ENCODE measurements around the gene KLK15.
"Not testable (repeated sequence)": the region's sequence is repeated elsewhere in the genome, so short reads cannot be mapped to it uniquely, and the experiment has no call there.

Gene KLK15

GRCh38 chr19:50820549-50821247 lies 12.7 kb downstream of the KLK15 start:
- H3K36me3 Mint-ChIP-seq (ENCODE audit: low read depth): no peaks in the 10 kb centered on the region
- H3K4me1 Mint-ChIP-seq (ENCODE audit: low read depth): peaks cover 26% of the 10 kb centered on the region
- H3K27ac Mint-ChIP-seq: peak overlapping the region; percentile 4
- H3K27me3 Mint-ChIP-seq (ENCODE audit: low read depth): peaks cover 43% of the 10 kb centered on the region
- H3K4me3 Mint-ChIP-seq: peak overlapping the region; percentile 58
- no peaks in the 10 kb centered on the region for H3K9me3 Mint-ChIP-seq

GRCh38 chr19:50820086-50820485 lies 13.3 kb downstream of the KLK15 start:
- peak overlapping the region; percentile 58 for H3K4me3 Mint-ChIP-seq
- no peak overlapping the region for H3K27ac Mint-ChIP-seq
- peaks cover 43% of the 10 kb centered on the region for H3K27me3 Mint-ChIP-seq (ENCODE audit: low read depth)
- no peaks in the 10 kb centered on the region for H3K9me3 Mint-ChIP-seq
- no peaks in the 10 kb centered on the region for H3K36me3 Mint-ChIP-seq (ENCODE audit: low read depth)
- peaks cover 26% of the 10 kb centered on the region for H3K4me1 Mint-ChIP-seq (ENCODE audit: low read depth)

GRCh38 chr19:50819636-50820035 lies 13.7 kb downstream of the KLK15 start:
- Mint-ChIP-seq H3K27me3 (ENCODE audit: low read depth) (peaks cover 47% of the 10 kb centered on the region), H3K4me3 (peak overlapping the region; percentile 5), H3K9me3 (no peaks in the 10 kb centered on the region), H3K27ac (no peak overlapping the region), H3K36me3 (ENCODE audit: low read depth) (no peaks in the 10 kb centered on the region), H3K4me1 (ENCODE audit: low read depth) (peaks cover 26% of the 10 kb centered on the region)

DNA sequence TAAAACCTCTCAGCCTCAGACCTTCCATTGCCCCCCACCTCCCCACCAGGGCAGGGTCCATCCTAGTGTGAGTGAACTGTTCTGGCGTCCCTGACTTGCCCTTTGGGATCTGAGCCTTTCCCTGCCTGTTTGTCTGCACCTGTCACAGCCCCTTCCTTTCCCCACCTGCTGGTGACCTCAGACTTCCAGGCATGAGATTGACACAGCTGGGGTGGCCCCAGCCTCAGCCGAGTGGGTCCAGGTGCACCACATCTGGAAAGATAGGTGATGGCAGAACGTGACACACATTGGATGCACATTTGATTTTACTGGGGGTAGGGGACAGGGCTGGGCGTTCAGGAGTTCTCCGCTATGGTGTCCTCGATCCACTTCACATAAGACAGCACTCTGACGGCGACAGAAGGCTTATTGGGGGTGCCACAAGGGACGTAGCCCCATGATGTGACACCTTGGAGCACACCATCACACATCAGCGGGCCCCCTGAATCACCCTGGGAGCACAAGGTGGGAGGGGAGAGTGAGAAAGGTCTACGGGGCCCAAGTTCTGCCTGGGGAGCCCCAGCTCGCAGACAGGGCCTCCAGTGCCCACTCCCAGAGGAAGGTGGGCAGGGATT lies 14.4 kb downstream of the KLK15 start:
- Mint-ChIP-seq H3K4me3 (peak overlapping the region; percentile 84), H3K4me1 (ENCODE audit: low read depth) (peaks cover 26% of the 10 kb centered on the region), H3K9me3 (no peaks in the 10 kb centered on the region), H3K36me3 (ENCODE audit: low read depth) (no peaks in the 10 kb centered on the region), H3K27me3 (ENCODE audit: low read depth) (peaks cover 51% of the 10 kb centered on the region), H3K27ac (no peak overlapping the region)

GRCh38 chr19:50817941-50818858 lies 15.2 kb downstream of the KLK15 start:
- Mint-ChIP-seq H3K36me3 (ENCODE audit: low read depth) (no peaks in the 10 kb centered on the region), H3K4me1 (ENCODE audit: low read depth) (peaks cover 26% of the 10 kb centered on the region), H3K4me3 (peak overlapping the region; percentile 84), H3K9me3 (no peaks in the 10 kb centered on the region), H3K27me3 (ENCODE audit: low read depth) (peaks cover 51% of the 10 kb centered on the region), H3K27ac (no peak overlapping the region)

DNA sequence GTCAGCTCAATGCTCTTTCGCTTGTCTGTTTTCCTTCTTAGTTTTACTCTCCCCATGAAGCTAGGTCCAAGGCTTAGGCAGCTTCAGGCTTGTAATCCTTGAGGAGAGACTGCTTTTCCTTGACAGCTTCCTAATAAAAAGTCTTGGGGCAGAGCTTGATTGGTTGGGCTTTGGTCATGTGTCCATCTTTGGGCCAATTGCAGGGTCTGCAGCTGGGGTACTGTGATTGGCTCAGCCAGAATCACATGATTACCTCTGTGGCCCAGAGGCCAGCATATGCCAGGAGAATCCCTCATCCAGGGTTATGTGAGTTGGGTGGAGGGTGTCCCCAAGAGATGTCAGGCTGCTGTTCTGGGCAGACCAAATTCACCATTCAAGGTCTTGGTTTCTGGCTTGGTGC lies 17.9 kb downstream of the KLK15 start:
- H3K27me3 Mint-ChIP-seq (ENCODE audit: low read depth): peaks cover 35% of the 10 kb centered on the region
- no peaks in the 10 kb centered on the region for H3K9me3 Mint-ChIP-seq
- H3K27ac Mint-ChIP-seq: no peak overlapping the region
- no peak overlapping the region for H3K4me3 Mint-ChIP-seq
- H3K36me3 Mint-ChIP-seq (ENCODE audit: low read depth): no peaks in the 10 kb centered on the region
- H3K4me1 Mint-ChIP-seq (ENCODE audit: low read depth): peaks cover 19% of the 10 kb centered on the region

- no peaks in the 10 kb centered on the region for H3K9me3 Mint-ChIP-seq
- peaks cover 13% of the 10 kb centered on the region for H3K4me1 Mint-ChIP-seq (ENCODE audit: low read depth)
- no peak overlapping the region for H3K27ac Mint-ChIP-seq
These were observed 18.5 kb downstream of the KLK15 start for GRCh38 chr19:50814883-50815282.

GRCh38 chr19:50812474-50812873 lies 20.9 kb downstream of the KLK15 start:
- Mint-ChIP-seq H3K36me3 (ENCODE audit: low read depth) (no peaks in the 10 kb centered on the region), H3K27ac (no peak overlapping the region), H3K27me3 (ENCODE audit: low read depth) (peaks cover 19% of the 10 kb centered on the region), H3K4me3 (no peak overlapping the region), H3K4me1 (ENCODE audit: low read depth) (peaks cover 6% of the 10 kb centered on the region), H3K9me3 (no peaks in the 10 kb centered on the region)

More at GRCh38 chr19:50814883-50815282, 18.5 kb downstream of the KLK15 start:
- peaks cover 30% of the 10 kb centered on the region for H3K27me3 Mint-ChIP-seq (ENCODE audit: low read depth)
- H3K36me3 Mint-ChIP-seq (ENCODE audit: low read depth): no peaks in the 10 kb centered on the region
- H3K4me3 Mint-ChIP-seq: no peak overlapping the region

- not testable (repeated sequence) for H3K27ac Mint-ChIP-seq; H3K4me1 Mint-ChIP-seq (ENCODE audit: low read depth); H3K36me3 Mint-ChIP-seq (ENCODE audit: low read depth); H3K9me3 Mint-ChIP-seq; H3K4me3 Mint-ChIP-seq
- H3K27me3 Mint-ChIP-seq (ENCODE audit: low read depth): peaks cover 19% of the 10 kb centered on the region
These were observed 21.6 kb downstream of the KLK15 start for GRCh38 chr19:50811622-50812238.

- Mint-ChIP-seq H3K27me3 (ENCODE audit: low read depth) (peaks cover 5% of the 10 kb centered on the region), H3K36me3 (ENCODE audit: low read depth) (peaks cover 2% of the 10 kb centered on the region), H3K27ac (no peak overlapping the region), H3K4me1 (ENCODE audit: low read depth) (peaks cover 13% of the 10 kb centered on the region), H3K9me3 (no peaks in the 10 kb centered on the region), H3K4me3 (no peak overlapping the region)
These were observed 24.5 kb downstream of the KLK15 start for GRCh38 chr19:50808856-50809255.

DNA sequence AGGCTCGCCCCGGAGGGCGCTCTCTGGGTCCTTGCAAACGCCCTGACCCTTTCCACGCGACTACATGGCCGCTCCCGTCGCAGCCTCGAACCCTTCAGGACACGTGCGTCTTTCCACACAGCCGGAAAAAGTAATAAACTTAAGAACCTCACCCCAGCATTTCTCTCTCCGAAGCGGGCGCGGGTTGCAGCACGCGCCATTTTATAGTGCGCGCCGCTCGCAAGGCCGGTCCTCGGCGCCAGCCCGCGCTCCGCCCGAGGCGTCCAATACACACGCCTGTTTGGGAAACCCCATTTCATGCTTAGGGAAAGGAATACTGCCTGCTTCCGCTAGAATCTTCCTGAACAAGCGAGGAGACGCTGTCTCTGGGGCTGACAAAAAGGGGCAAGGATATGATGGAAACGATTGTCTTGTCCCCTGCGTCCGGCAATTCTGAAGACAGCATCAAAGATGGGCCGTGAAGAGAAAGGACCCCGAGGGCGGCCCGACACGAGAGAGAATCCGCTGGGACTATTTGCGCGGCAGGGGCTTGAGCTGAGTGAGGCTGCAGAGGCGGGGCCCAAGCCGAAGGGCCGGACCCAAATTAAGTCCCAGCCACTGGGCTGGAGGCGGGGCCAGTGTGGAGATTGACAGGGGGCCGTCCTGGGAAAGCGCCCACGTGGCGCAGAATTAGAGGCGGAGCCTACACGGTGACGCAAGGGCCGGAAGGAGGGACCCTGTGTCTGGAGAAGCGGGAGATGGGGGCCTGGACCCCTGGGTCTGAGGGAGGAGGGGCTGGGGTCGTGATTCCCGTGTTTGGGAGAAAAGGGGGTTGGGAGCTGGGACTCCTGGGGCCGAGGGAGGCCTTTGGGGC lies 28.7 kb downstream of the KLK15 start:
- Mint-ChIP-seq H3K4me1 (ENCODE audit: low read depth) (peaks cover 32% of the 10 kb centered on the region), H3K27me3 (ENCODE audit: low read depth) (no peaks in the 10 kb centered on the region), H3K4me3 (peak overlapping the region; percentile 96), H3K36me3 (ENCODE audit: low read depth) (peaks cover 13% of the 10 kb centered on the region), H3K27ac (peak overlapping the region; percentile 97), H3K9me3 (no peaks in the 10 kb centered on the region)

- peaks cover 32% of the 10 kb centered on the region for H3K4me1 Mint-ChIP-seq (ENCODE audit: low read depth)
- peaks cover 13% of the 10 kb centered on the region for H3K36me3 Mint-ChIP-seq (ENCODE audit: low read depth)
- H3K27ac Mint-ChIP-seq: peak overlapping the region; percentile 97
- H3K4me3 Mint-ChIP-seq: peak overlapping the region; percentile 96
- no peaks in the 10 kb centered on the region for H3K27me3 Mint-ChIP-seq (ENCODE audit: low read depth)
- H3K9me3 Mint-ChIP-seq: no peaks in the 10 kb centered on the region
These were observed 29.5 kb downstream of the KLK15 start for GRCh38 chr19:50803633-50804419.

GRCh38 chr19:50801107-50801506 lies 32.3 kb downstream of the KLK15 start:
- no peaks in the 10 kb centered on the region for H3K9me3 Mint-ChIP-seq

More at GRCh38 chr19:50801107-50801506, 32.3 kb downstream of the KLK15 start:
- H3K4me3 Mint-ChIP-seq: no peak overlapping the region
- H3K27ac Mint-ChIP-seq: no peak overlapping the region
- H3K4me1 Mint-ChIP-seq (ENCODE audit: low read depth): peaks cover 30% of the 10 kb centered on the region
- no peaks in the 10 kb centered on the region for H3K27me3 Mint-ChIP-seq (ENCODE audit: low read depth)
- peaks cover 18% of the 10 kb centered on the region for H3K36me3 Mint-ChIP-seq (ENCODE audit: low read depth)
